Endothelial cell of umbilical vein (primary cell): ENCODE data around the gene ZNF688. TPM values are rescaled to one million over a fixed set of nuclear protein-coding genes. Genes with fewer than 3 reads are reported as not detected.

Experiments
- BruUV-seq: library from RNA; stranded (reverse); fragments of 400-500 nt; replicated peaks from 2 replicates; lab custom pipeline; 2021; lab: Mats Ljungman, UMichigan
- CTCF ChIA-PET: fragments of 300-600, 350-600 bp; sonication (Branson Sonifier 250); formaldehyde crosslinking; loops from one replicate; lab custom pipeline; 2021; ENCODE audit warnings: antibody characterized with exemption, inconsistent platforms; lab: Charles Lee
- POLR2A ChIA-PET: fragments of 300-600, 350-600 bp; sonication (Branson Sonifier 250); formaldehyde crosslinking; loops from one replicate; lab custom pipeline; 2021; ENCODE audit warnings: antibody characterized with exemption, inconsistent platforms; lab: Charles Lee
- DNase-seq: peaks from one replicate; pipeline ENCODE4 v3.0.0-alpha.2; 2011; ENCODE audit warnings: low read depth, low spot score
- FAIRE-seq: peaks from 2 replicates; lab custom pipeline; 2011; peaks lifted over from hg19 to GRCh38; lab: Jason Lieb, UNC
- H2AFZ ChIP-seq: 2 replicates; pipeline ENCODE4 v1.6.0; 2012; ENCODE audit warnings: low read depth, low read length, control low read depth, inconsistent platforms
- H3K27ac ChIP-seq: 2 replicates; pipeline ENCODE4 v1.5.1; 2011; ENCODE audit warnings: low read depth, mild to moderate bottlenecking, control low read depth, low read length, moderate library complexity; ENCODE audit not compliant: insufficient read depth
- H3K27me3 ChIP-seq, 2 experiments: 2 replicates each; pipeline versions ENCODE4 v1.6.0 to v1.6.1; 2011; ENCODE audit warnings: low read length in 2 of 2, mixed read lengths in 1 of 2; ENCODE audit not compliant: control insufficient read depth in 2 of 2, insufficient read depth in 2 of 2
- H3K36me3 ChIP-seq, 2 experiments: 2 replicates in 1 of 2; 3 replicates in 1 of 2; pipeline ENCODE4 v1.5.1; 2011; ENCODE audit warnings: low read length in 2 of 2, mild to moderate bottlenecking in 1 of 2, moderate library complexity in 1 of 2; ENCODE audit not compliant: control insufficient read depth in 2 of 2, insufficient read depth in 2 of 2; ENCODE audit errors: extremely low read depth in 1 of 2
- H3K4me1 ChIP-seq: 3 replicates; pipeline ENCODE4 v1.5.1; 2011; ENCODE audit warnings: mild to moderate bottlenecking, low read length; ENCODE audit not compliant: control insufficient read depth, insufficient read depth; ENCODE audit errors: extremely low read depth
- H3K4me2 ChIP-seq: 2 replicates; pipeline ENCODE4 v1.6.1; 2011; ENCODE audit warnings: low read length, control low read depth, mixed read lengths; ENCODE audit not compliant: insufficient read depth
- H3K4me3 ChIP-seq, 3 experiments: fragments of 200-600 bp in 1 of 3; sonication (generic), shearing (Covaris generic) in 1 of 3; replicated peaks in 1 of 3; 2 replicates each; pipeline ENCODE4 v1.5.1; 2011 to 2016; ENCODE audit warnings: control low read depth in 3 of 3, low read length in 3 of 3, mild to moderate bottlenecking in 2 of 3, inconsistent platforms in 1 of 3, low read depth in 1 of 3, moderate library complexity in 1 of 3; ENCODE audit not compliant: insufficient read depth in 1 of 3
- H3K79me2 ChIP-seq: 2 replicates; pipeline ENCODE4 v1.6.0; 2012; ENCODE audit warnings: low read length, inconsistent platforms; ENCODE audit not compliant: control insufficient read depth, insufficient read depth
- H3K9ac ChIP-seq: replicated peaks from 2 replicates; pipeline ENCODE3; 2011; ENCODE audit warnings: low read length, control low read depth; ENCODE audit not compliant: insufficient read depth; ENCODE audit errors: extremely low read depth
- H3K9me1 ChIP-seq: replicated peaks from 3 replicates; pipeline ENCODE4 v1.6.0; 2011; ENCODE audit warnings: mild to moderate bottlenecking, low read length; ENCODE audit not compliant: control insufficient read depth, insufficient read depth; ENCODE audit errors: extremely low read depth
- H3K9me3 ChIP-seq: replicated peaks from 2 replicates; pipeline ENCODE4 v1.5.1; 2012; ENCODE audit warnings: low read length, inconsistent platforms; ENCODE audit not compliant: control insufficient read depth, insufficient read depth
- H4K20me1 ChIP-seq: replicated peaks from 2 replicates; pipeline ENCODE3; 2011; ENCODE audit warnings: mild to moderate bottlenecking, low read length; ENCODE audit not compliant: control insufficient read depth, insufficient read depth; ENCODE audit errors: extremely low read depth
- EZH2 ChIP-seq: IDR thresholded peaks from 2 replicates; pipeline ENCODE4 v1.6.1; 2012; ENCODE audit warnings: borderline replicate concordance, low read depth, mild to moderate bottlenecking, moderate library complexity, low read length, inconsistent platforms; ENCODE audit not compliant: severe bottlenecking
- FOS ChIP-seq: IDR thresholded peaks from 2 replicates; pipeline ENCODE4 v1.6.1; 2011; ENCODE audit warnings: mild to moderate bottlenecking, low read length, moderate library complexity, borderline replicate concordance; ENCODE audit not compliant: insufficient read depth
- GATA2 ChIP-seq: IDR thresholded peaks from 2 replicates; pipeline ENCODE4 v1.7.0; 2011; ENCODE audit warnings: low read depth, mild to moderate bottlenecking, moderate library complexity, mixed read lengths, low read length; ENCODE audit not compliant: insufficient read length, insufficient read depth
- JUN ChIP-seq: IDR thresholded peaks from 2 replicates; pipeline ENCODE4 v1.6.1; 2011; ENCODE audit warnings: borderline replicate concordance, low read depth; ENCODE audit not compliant: insufficient read length, insufficient read depth
- MYC ChIP-seq: IDR thresholded peaks from one replicate; pipeline ENCODE4 v1.6.1; 2011; ENCODE audit warnings: mild to moderate bottlenecking, low read depth, low read length
- POLR2A ChIP-seq: IDR thresholded peaks from 2 replicates; pipeline ENCODE4 v1.6.1; 2012; ENCODE audit warnings: low read depth, mild to moderate bottlenecking, control low read depth, low read length
- POLR2AphosphoS5 ChIP-seq: IDR thresholded peaks from 2 replicates; pipeline ENCODE4 v1.6.1; 2012; ENCODE audit warnings: low read depth, mild to moderate bottlenecking, control low read depth, low read length, moderate library complexity; ENCODE audit not compliant: insufficient read depth
- dilution Hi-C: fragments of 300-500 bp; cut with MboI; formaldehyde crosslinking; loops from one replicate; pipeline ENCODE4 v1.15.0; 2019; ENCODE audit warnings: low sequenced_read_pairs; ENCODE audit not compliant: extremely low pct_ligation_motif_present
- intact Hi-C: fragments of 100-400 bp; cut with micrococcal nuclease; formaldehyde crosslinking; loops from one replicate; pipeline ENCODE4 v1.10.0; 2022
- polyA plus RNA-seq, 4 experiments: library from polyadenylated mRNA; depleted of rRNA in 3 of 4; stranded (reverse) in 3 of 4; unstranded in 1 of 4; fragments of >200 nt; gene quantifications; 2 replicates each; pipeline versions ENCODE4 v1.2.1 to v1.2.3, GENCODE V29; 2011 to 2012; ENCODE audit warnings: missing spikeins in 1 of 4
- total RNA-seq: library from RNA; stranded (reverse); gene quantifications from 2 replicates; pipeline ENCODE4 v1.2.3, GENCODE V29; 2021
- TF ChIP-seq, protein P1 (sequence below): IDR thresholded peaks from 2 replicates; pipeline ENCODE4 v1.6.1; 2011; ENCODE audit not compliant: insufficient read depth, insufficient read length
- TF ChIP-seq, protein P2 (sequence below), 2 donors: IDR thresholded peaks; 1 replicate in 1 of 2; 2 replicates in 1 of 2; pipeline ENCODE4 v1.5.1; 2011; ENCODE audit warnings: low read length in 2 of 2, mild to moderate bottlenecking in 2 of 2, moderate library complexity in 2 of 2, control low read depth in 1 of 2, inconsistent platforms in 1 of 2, low read depth in 1 of 2; ENCODE audit not compliant: insufficient read depth in 1 of 2; ENCODE audit errors: extremely low read depth in 1 of 2

ZNF688 gene
- total and polyA plus RNA-seq, 2 donors (not counting 3 experiments of a cell fraction or from before 2014, with no cell fraction given) = 5.4 to 10.9 TPM

DNA sequence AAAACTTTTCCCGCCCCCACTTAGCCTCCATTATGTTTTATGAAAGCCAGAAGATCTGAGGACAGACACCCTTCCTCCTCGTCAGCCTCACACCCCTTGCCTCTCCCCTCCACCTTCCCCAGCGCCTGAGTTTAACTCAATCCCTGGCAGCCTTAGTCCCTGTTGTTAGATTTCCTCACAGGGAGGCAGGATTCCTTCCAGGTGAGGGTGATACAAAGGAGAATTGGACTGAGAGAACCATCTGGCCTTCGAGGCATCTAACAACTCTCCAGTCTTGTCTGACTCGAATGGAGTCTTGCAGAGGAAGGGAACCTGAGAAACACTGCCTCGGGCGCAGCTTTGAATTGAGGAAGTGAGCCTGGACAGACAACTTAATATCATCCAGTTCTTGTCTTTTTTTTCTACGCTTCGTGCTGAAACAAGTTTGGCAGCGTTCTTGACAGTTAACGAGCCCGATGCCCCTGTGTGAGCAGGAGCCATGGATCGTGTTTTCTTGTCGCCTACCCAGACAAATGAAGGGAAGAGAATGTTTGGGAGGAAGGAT is 43.8 kb downstream of the ZNF688 start:
- peak overlapping the region; percentile 79 for H2AFZ ChIP-seq
- peak overlapping the region; percentile 58 for H3K4me2 ChIP-seq
- ChIA-PET POLR2A (interaction anchor here (1.1 kb wide), 1 partner anchor 31 kb away, joined by 4 read pairs; the partner anchor contains the start of gene ZNF764), CTCF (interaction anchor here (0.8 to 1.2 kb wide), 8 partner anchors 8 to 81 kb away, joined by 3 to 14 read pairs (median 4); partner anchors contain the start of gene ZNF764)
- no peaks in the 10 kb centered on the region for H3K9me1 ChIP-seq
- peak overlapping the region; percentile 46 for H3K9ac ChIP-seq
- H3K27me3 ChIP-seq = no peaks in the 10 kb centered on the region
- FAIRE-seq = no peak
- no peaks in the 10 kb centered on the region for H4K20me1 ChIP-seq
- TF ChIP-seq POLR2A = no peak
- TF ChIP-seq, protein P1, sequence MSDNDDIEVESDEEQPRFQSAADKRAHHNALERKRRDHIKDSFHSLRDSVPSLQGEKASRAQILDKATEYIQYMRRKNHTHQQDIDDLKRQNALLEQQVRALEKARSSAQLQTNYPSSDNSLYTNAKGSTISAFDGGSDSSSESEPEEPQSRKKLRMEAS = no peak
- TF ChIP-seq JUN = no peak
- TF ChIP-seq POLR2AphosphoS5 = no peak
- TF ChIP-seq, protein P2, sequence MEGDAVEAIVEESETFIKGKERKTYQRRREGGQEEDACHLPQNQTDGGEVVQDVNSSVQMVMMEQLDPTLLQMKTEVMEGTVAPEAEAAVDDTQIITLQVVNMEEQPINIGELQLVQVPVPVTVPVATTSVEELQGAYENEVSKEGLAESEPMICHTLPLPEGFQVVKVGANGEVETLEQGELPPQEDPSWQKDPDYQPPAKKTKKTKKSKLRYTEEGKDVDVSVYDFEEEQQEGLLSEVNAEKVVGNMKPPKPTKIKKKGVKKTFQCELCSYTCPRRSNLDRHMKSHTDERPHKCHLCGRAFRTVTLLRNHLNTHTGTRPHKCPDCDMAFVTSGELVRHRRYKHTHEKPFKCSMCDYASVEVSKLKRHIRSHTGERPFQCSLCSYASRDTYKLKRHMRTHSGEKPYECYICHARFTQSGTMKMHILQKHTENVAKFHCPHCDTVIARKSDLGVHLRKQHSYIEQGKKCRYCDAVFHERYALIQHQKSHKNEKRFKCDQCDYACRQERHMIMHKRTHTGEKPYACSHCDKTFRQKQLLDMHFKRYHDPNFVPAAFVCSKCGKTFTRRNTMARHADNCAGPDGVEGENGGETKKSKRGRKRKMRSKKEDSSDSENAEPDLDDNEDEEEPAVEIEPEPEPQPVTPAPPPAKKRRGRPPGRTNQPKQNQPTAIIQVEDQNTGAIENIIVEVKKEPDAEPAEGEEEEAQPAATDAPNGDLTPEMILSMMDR (IDR thresholded peaks at IDR 0.05; ENCODE audit: extremely low read depth in 1 of 2, insufficient read depth in 1 of 2, low read depth in 1 of 2, low read length in 2 of 2) = no peak
- TF ChIP-seq GATA2 = no peak
- TF ChIP-seq FOS = no peak
- no peak for TF ChIP-seq MYC
- TF ChIP-seq EZH2 = no peak
- no peak overlapping the region for H3K4me3 ChIP-seq
- TSS peak; percentile 52 for BruUV-seq
- H3K4me1 ChIP-seq = peaks cover 4% of the 10 kb centered on the region
- peaks cover 0 to 2% of the 10 kb centered on the region in 2 experiments for H3K36me3 ChIP-seq
- H3K9me3 ChIP-seq = no peaks in the 10 kb centered on the region
- DNase-seq = no peak
- H3K27ac ChIP-seq = peak overlapping the region; percentile 32
- no peaks in the 10 kb centered on the region for H3K79me2 ChIP-seq
- intact Hi-C loops (loop anchor here (1.0 to 5.0 kb wide), 8 partner anchors 31 to 170 kb away; partner anchors contain the start of genes DCTPP1, FBRS, SRCAP and ZNF688), dilution Hi-C loops (no loop called here)
